ENCODE measurements around the gene KLHDC4. TPM values are rescaled to one million over a fixed set of nuclear protein-coding genes. Genes with fewer than 3 reads are reported as not detected.

The KLHDC4 gene
- total and polyA plus RNA-seq, 9 donors: 16.2 to 35.9 (median 26.2) TPM

GRCh38 chr16:87803385-87803784, 37.6 kb upstream of the KLHDC4 start:
- Histone ChIP-seq H3K36me3 (no peaks in the 10 kb centered on the region), H3K27me3 (no peaks in the 10 kb centered on the region), H3K4me1 (ENCODE audit: insufficient read depth) (peaks cover 1% of the 10 kb centered on the region), H3K9me3 (no peaks in the 10 kb centered on the region), H3K4me3 (no peak overlapping the region), H3K27ac (no peak overlapping the region)
- TF ChIP-seq CTCF (IDR thresholded peaks at IDR 0.05) (no peak), EP300 (IDR thresholded peaks at IDR 0.05) (no peak), POLR2A (IDR thresholded peaks at IDR 0.05) (no peak)
- DNase-seq: no peak
- 84 to 94% (median 93%) methylated on average over 5 of the region's 5 CpGs for WGBS, 3 donors
- intact Hi-C loops (cut with DNase I): no loop called here

GRCh38 chr16:87802670-87803069, 36.9 kb upstream of the KLHDC4 start:
- Histone ChIP-seq H3K4me1 (ENCODE audit: insufficient read depth) (peaks cover 1% of the 10 kb centered on the region), H3K27me3 (no peaks in the 10 kb centered on the region), H3K9me3 (no peaks in the 10 kb centered on the region), H3K4me3 (no peak overlapping the region), H3K27ac (no peak overlapping the region), H3K36me3 (no peaks in the 10 kb centered on the region)
- intact Hi-C loops (cut with DNase I): no loop called here
- DNase-seq: no peak
- TF ChIP-seq CTCF (IDR thresholded peaks at IDR 0.05) (no peak), POLR2A (IDR thresholded peaks at IDR 0.05) (no peak), EP300 (IDR thresholded peaks at IDR 0.05) (no peak)
- 82 to 91% (median 88%) methylated on average over 8 of the region's 8 CpGs for WGBS, 3 donors

- intact Hi-C loops (cut with DNase I): no loop called here
- H3K4me1 ChIP-seq (ENCODE audit: insufficient read depth): no peaks in the 10 kb centered on the region
- no peaks in the 10 kb centered on the region for H3K36me3 ChIP-seq
- no peak overlapping the region for H3K4me3 ChIP-seq
- TF ChIP-seq CTCF (IDR thresholded peaks at IDR 0.05) (no peak), EP300 (IDR thresholded peaks at IDR 0.05) (no peak), POLR2A (IDR thresholded peaks at IDR 0.05) (no peak)
- H3K27me3 ChIP-seq: no peaks in the 10 kb centered on the region
- H3K27ac ChIP-seq: no peak overlapping the region
- H3K9me3 ChIP-seq: no peaks in the 10 kb centered on the region
- DNase-seq: no peak
- 85 to 88% (median 88%) methylated on average over 16 of the region's 16 CpGs for WGBS, 3 donors
Observed at GRCh38 chr16:87801679-87802259, 36.0 kb upstream of the KLHDC4 start.

- intact Hi-C loops (cut with DNase I): no loop called here
- no peak overlapping the region for H3K27ac ChIP-seq
- H3K27me3 ChIP-seq: no peaks in the 10 kb centered on the region
- no peaks in the 10 kb centered on the region for H3K9me3 ChIP-seq
- H3K36me3 ChIP-seq: no peaks in the 10 kb centered on the region
- H3K4me3 ChIP-seq: no peak overlapping the region
- no peak for TF ChIP-seq EP300 (IDR thresholded peaks at IDR 0.05)
- TF ChIP-seq POLR2A (IDR thresholded peaks at IDR 0.05): no peak
- no peak for DNase-seq
- no peaks in the 10 kb centered on the region for H3K4me1 ChIP-seq (ENCODE audit: insufficient read depth)
- WGBS, 3 donors: 82 to 89% (median 88%) methylated on average over 6 of the region's 6 CpGs
Observed at GRCh38 chr16:87800497-87800896, 34.7 kb upstream of the KLHDC4 start.

- no peaks in the 10 kb centered on the region for H3K27me3 ChIP-seq
- H3K9me3 ChIP-seq: no peaks in the 10 kb centered on the region
- H3K36me3 ChIP-seq: no peaks in the 10 kb centered on the region
- WGBS, 3 donors: 79 to 88% (median 85%) methylated on average over 12 of the region's 12 CpGs
- intact Hi-C loops (cut with DNase I): no loop called here
- peaks cover 2% of the 10 kb centered on the region for H3K4me1 ChIP-seq (ENCODE audit: insufficient read depth)
- H3K27ac ChIP-seq: no peak overlapping the region
- DNase-seq: no peak
- H3K4me3 ChIP-seq: no peak overlapping the region
- TF ChIP-seq EP300 (IDR thresholded peaks at IDR 0.05) (no peak), POLR2A (IDR thresholded peaks at IDR 0.05) (no peak), CTCF (IDR thresholded peaks at IDR 0.05) (no peak)
Observed at GRCh38 chr16:87795336-87795735, 29.6 kb upstream of the KLHDC4 start.
